HepG2 (cell line): ENCODE data around the gene ALDH3A1. TPM values are rescaled to one million over a fixed set of nuclear protein-coding genes. Genes with fewer than 3 reads are reported as not detected.

ENCODE experiments used
- CCAR2 ChIP-seq: fragments of 200-400 bp; formaldehyde crosslinking; optimal IDR thresholded peaks from 2 replicates; pipeline ENCODE3; 2018; ENCODE audit warnings: low read depth, mild to moderate bottlenecking, low read length, moderate library complexity
- EEA1 ChIP-seq: sonication (generic); formaldehyde crosslinking; IDR thresholded peaks from 2 replicates; pipeline ENCODE4 v1.5.1; 2020; ENCODE audit warnings: mild to moderate bottlenecking, missing genetic modification reagents, borderline replicate concordance
- HNRNPLL ChIP-seq: fragments of 200-400 bp; formaldehyde crosslinking; IDR thresholded peaks from 2 replicates; pipeline ENCODE4 v1.6.1; 2017; ENCODE audit warnings: mild to moderate bottlenecking, low read depth, low read length; ENCODE audit not compliant: poor library complexity, severe bottlenecking
- IKZF4 ChIP-seq: sonication (generic); formaldehyde crosslinking; IDR thresholded peaks from 2 replicates; pipeline ENCODE4 v1.5.1; 2020; ENCODE audit warnings: borderline replicate concordance, mild to moderate bottlenecking, low read depth, missing genetic modification reagents; ENCODE audit errors: not compliant biosample characterization
- MBNL3 ChIP-seq: fragments of 250-450 bp; sonication (Bioruptor Pico); conservative IDR thresholded peaks from 2 replicates; pipeline ENCODE4 v1.8.0; 2022; ENCODE audit warnings: mild to moderate bottlenecking, inconsistent platforms
- POLR2A ChIP-seq, 2 experiments: IDR thresholded peaks; 2 replicates each; pipeline ENCODE4 v1.6.1; 2011; ENCODE audit warnings: low read depth in 2 of 2, low read length in 2 of 2, mild to moderate bottlenecking in 1 of 2, moderate library complexity in 1 of 2; ENCODE audit not compliant: insufficient read depth in 1 of 2
- TGIF2 ChIP-seq: IDR thresholded peaks from 2 replicates; pipeline ENCODE4 v1.6.1; 2016; ENCODE audit warnings: control low read depth, missing compliant biosample characterization
- ZNF205 ChIP-seq: IDR thresholded peaks from 2 replicates; pipeline ENCODE4 v1.6.1; 2018; ENCODE audit warnings: missing biosample characterization, missing genetic modification reagents
- ZNF317 ChIP-seq: sonication (generic); formaldehyde crosslinking; IDR thresholded peaks from 2 replicates; pipeline ENCODE4 v1.5.0; 2020; ENCODE audit warnings: mild to moderate bottlenecking, missing genetic modification reagents
- ZNF660 ChIP-seq: sonication (generic); formaldehyde crosslinking; IDR thresholded peaks from 2 replicates; pipeline ENCODE4 v1.5.1; 2020; ENCODE audit warnings: mild to moderate bottlenecking, low read depth, missing genetic modification reagents, borderline replicate concordance
- ZNF7 ChIP-seq: IDR thresholded peaks from 2 replicates; pipeline ENCODE4 v1.6.1; 2016; ENCODE audit warnings: missing biosample characterization, missing genetic modification reagents
- ZNF713 ChIP-seq: sonication (generic); formaldehyde crosslinking; IDR thresholded peaks from 2 replicates; pipeline ENCODE4 v1.4.0; 2020; ENCODE audit warnings: mild to moderate bottlenecking, missing genetic modification reagents
- polyA plus RNA-seq, 8 experiments: library from polyadenylated mRNA; depleted of rRNA in 3 of 8; stranded (reverse) in 7 of 8; unstranded in 1 of 8; fragments of >200 nt; fragmentation: Illumina TruSeq in 4 of 8; extraction: Trizol in 4 of 8; gene quantifications; 2 replicates each; pipeline versions ENCODE4 v1.2.1 to v1.2.3, GENCODE V29; 2011 to 2016; ENCODE audit warnings: low read depth in 4 of 8, missing spikeins in 1 of 8, mixed read lengths in 1 of 8; ENCODE audit not compliant: insufficient read depth in 1 of 8
- total RNA-seq, 5 experiments: library from RNA; depleted of rRNA; stranded (reverse); fragments of >200 nt; fragmentation: Illumina TruSeq; extraction: Trizol; gene quantifications; 2 replicates each; pipeline ENCODE4 v1.2.3, GENCODE V29; 2016; ENCODE audit warnings: low read depth in 1 of 5
- TF ChIP-seq, protein P1 (sequence below): sonication (generic); formaldehyde crosslinking; IDR thresholded peaks from 2 replicates; pipeline ENCODE4 v1.8.1; 2023; ENCODE audit warnings: mild to moderate bottlenecking, inconsistent platforms, moderate library complexity, missing genetic modification reagents, borderline replicate concordance
- TF ChIP-seq, protein P2 (sequence below): sonication (generic); formaldehyde crosslinking; IDR thresholded peaks from 2 replicates; pipeline ENCODE4 v1.4.0; 2020; ENCODE audit warnings: missing genetic modification reagents, borderline replicate concordance
- TF ChIP-seq, protein P3 (sequence below): sonication (generic); formaldehyde crosslinking; conservative IDR thresholded peaks from 2 replicates; pipeline ENCODE4 v1.8.1; 2023; ENCODE audit warnings: missing genetic modification reagents
- TF ChIP-seq, protein P4 (sequence below): sonication (generic); formaldehyde crosslinking; IDR thresholded peaks from 2 replicates; pipeline ENCODE4 v1.8.1; 2023; ENCODE audit warnings: mild to moderate bottlenecking, moderate library complexity, missing genetic modification reagents
- TF ChIP-seq, protein P5 (sequence below): IDR thresholded peaks from 2 replicates; pipeline ENCODE4 v1.6.1; 2018; ENCODE audit warnings: missing genetic modification reagents, mild to moderate bottlenecking, missing compliant biosample characterization
- TF ChIP-seq, protein P6 (sequence below): sonication (generic); formaldehyde crosslinking; IDR thresholded peaks from 2 replicates; pipeline ENCODE4 v1.8.1; 2023; ENCODE audit warnings: mild to moderate bottlenecking, missing genetic modification reagents

ALDH3A1 gene
- total and polyA plus RNA-seq, 2 of the 13 experiments (the other 11 are each of a cell fraction or from before 2014, with no cell fraction given) = 0.07 to 0.62 TPM

DNA sequence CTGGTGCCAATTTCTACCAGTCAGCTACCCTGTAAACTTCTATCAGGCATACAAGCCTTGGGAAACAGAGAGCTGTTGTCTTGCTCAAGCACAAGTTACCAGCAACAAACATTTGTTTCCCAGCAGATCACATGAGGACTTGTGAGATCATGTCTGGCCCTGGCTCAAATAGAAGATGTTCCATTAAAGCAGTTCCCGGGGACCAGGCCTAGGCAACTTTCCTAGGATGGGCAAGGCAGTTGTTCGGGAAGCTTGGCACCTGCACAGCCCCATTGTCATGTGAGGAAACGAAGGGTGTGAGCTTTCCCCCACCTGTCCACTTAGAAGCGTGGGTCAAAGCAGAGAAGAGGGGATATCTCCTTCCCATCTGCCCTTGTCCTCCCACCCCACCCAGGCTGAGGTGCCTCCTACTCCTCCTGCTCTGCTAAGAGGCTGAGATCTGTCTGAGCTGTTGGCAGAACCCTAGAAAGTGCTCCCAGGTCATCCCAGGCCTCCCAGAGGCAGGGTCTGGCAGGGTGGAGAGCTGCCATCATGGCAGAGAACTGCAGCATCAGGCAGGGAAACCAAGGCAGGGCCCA, 20.5 kb downstream of the ALDH3A1 start (continued):
- TF ChIP-seq, protein P1, sequence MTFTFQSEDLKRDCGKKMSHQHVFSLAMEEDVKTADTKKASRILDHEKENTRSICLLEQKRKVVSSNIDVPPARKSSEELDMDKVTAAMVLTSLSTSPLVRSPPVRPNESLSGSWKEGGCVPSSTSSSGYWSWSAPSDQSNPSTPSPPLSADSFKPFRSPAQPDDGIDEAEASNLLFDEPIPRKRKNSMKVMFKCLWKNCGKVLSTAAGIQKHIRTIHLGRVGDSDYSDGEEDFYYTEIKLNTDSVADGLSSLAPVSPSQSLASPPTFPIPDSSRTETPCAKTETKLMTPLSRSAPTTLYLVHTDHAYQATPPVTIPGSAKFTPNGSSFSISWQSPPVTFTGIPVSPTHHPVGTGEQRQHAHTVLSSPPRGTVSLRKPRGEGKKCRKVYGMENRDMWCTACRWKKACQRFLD (CRISPR knock-in tag) = no peak
- TF ChIP-seq, protein P2, sequence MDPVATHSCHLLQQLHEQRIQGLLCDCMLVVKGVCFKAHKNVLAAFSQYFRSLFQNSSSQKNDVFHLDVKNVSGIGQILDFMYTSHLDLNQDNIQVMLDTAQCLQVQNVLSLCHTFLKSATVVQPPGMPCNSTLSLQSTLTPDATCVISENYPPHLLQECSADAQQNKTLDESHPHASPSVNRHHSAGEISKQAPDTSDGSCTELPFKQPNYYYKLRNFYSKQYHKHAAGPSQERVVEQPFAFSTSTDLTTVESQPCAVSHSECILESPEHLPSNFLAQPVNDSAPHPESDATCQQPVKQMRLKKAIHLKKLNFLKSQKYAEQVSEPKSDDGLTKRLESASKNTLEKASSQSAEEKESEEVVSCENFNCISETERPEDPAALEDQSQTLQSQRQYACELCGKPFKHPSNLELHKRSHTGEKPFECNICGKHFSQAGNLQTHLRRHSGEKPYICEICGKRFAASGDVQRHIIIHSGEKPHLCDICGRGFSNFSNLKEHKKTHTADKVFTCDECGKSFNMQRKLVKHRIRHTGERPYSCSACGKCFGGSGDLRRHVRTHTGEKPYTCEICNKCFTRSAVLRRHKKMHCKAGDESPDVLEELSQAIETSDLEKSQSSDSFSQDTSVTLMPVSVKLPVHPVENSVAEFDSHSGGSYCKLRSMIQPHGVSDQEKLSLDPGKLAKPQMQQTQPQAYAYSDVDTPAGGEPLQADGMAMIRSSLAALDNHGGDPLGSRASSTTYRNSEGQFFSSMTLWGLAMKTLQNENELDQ = no peak
- no peak for TF ChIP-seq POLR2A (IDR thresholded peaks at IDR 0.05; ENCODE audit: insufficient read depth in 1 of 2, low read depth in 2 of 2, low read length in 2 of 2)
- TF ChIP-seq MBNL3 (CRISPR knock-in tag) = no peak
- TF ChIP-seq, protein P3, sequence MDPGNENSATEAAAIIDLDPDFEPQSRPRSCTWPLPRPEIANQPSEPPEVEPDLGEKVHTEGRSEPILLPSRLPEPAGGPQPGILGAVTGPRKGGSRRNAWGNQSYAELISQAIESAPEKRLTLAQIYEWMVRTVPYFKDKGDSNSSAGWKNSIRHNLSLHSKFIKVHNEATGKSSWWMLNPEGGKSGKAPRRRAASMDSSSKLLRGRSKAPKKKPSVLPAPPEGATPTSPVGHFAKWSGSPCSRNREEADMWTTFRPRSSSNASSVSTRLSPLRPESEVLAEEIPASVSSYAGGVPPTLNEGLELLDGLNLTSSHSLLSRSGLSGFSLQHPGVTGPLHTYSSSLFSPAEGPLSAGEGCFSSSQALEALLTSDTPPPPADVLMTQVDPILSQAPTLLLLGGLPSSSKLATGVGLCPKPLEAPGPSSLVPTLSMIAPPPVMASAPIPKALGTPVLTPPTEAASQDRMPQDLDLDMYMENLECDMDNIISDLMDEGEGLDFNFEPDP (CRISPR knock-in tag) = no peak
- no peak for TF ChIP-seq ZNF317
- TF ChIP-seq ZNF660 (CRISPR knock-in tag) = 0 out of 2 replicates have a peak, but pooled peaks have one; percentile 42
- TF ChIP-seq HNRNPLL = no peak
- TF ChIP-seq, protein P4, sequence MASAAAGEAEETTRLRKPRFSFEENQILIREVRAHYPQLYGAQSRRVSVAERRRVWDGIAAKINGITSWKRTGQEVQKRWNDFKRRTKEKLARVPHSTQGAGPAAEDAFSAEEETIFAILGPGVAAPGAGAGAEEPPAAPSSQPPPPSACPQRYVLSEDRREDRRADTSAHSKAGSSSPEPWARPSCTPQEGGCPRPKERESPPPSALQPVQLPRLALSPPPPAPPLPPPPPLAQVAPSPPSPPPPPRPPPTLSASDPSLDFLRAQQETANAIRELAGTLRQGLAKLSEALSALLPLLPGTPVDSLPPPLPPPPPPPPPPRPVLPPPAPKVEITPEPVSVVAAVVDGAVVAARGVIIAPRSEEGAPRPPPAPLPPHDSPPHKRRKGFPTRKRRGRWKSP (CRISPR knock-in tag) = no peak
- TF ChIP-seq ZNF205 (CRISPR knock-in tag) = no peak
- TF ChIP-seq, protein P5, sequence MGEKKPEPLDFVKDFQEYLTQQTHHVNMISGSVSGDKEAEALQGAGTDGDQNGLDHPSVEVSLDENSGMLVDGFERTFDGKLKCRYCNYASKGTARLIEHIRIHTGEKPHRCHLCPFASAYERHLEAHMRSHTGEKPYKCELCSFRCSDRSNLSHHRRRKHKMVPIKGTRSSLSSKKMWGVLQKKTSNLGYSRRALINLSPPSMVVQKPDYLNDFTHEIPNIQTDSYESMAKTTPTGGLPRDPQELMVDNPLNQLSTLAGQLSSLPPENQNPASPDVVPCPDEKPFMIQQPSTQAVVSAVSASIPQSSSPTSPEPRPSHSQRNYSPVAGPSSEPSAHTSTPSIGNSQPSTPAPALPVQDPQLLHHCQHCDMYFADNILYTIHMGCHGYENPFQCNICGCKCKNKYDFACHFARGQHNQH = 0 out of 2 replicates have a peak, but pooled peaks have one; percentile 11
- no peak for TF ChIP-seq ZNF7 (CRISPR knock-in tag)
- no peak for TF ChIP-seq ZNF713 (CRISPR knock-in tag)
- no peak for TF ChIP-seq CCAR2
- no peak for TF ChIP-seq IKZF4 (CRISPR knock-in tag)
- TF ChIP-seq, protein P6, sequence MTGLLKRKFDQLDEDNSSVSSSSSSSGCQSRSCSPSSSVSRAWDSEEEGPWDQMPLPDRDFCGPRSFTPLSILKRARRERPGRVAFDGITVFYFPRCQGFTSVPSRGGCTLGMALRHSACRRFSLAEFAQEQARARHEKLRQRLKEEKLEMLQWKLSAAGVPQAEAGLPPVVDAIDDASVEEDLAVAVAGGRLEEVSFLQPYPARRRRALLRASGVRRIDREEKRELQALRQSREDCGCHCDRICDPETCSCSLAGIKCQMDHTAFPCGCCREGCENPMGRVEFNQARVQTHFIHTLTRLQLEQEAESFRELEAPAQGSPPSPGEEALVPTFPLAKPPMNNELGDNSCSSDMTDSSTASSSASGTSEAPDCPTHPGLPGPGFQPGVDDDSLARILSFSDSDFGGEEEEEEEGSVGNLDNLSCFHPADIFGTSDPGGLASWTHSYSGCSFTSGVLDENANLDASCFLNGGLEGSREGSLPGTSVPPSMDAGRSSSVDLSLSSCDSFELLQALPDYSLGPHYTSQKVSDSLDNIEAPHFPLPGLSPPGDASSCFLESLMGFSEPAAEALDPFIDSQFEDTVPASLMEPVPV (CRISPR knock-in tag) = no peak
- TF ChIP-seq EEA1 (CRISPR knock-in tag) = no peak
- no peak for TF ChIP-seq TGIF2 (CRISPR knock-in tag)
